ENCODE measurements around the gene PTCSC3.

Gene PTCSC3

DNA sequence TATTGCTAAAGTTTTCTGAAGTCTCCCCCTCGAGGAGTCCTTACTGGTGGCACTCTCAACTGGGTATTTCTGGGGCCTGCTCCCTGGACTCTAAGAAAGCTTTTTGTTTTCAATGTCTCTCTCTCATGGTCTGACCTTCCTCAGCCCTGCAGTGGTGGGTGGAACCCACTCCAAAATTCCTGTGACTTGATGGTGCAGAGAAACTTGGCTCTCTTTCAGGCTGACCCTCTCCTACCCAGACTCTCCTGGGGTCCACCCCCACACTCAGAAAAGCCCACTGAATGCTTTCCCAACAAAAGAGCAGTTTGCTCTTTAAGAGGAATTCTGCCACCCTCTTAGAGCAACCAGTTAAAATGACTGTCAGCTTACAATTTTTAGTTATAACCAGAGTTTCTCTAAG, 967 bp upstream of the PTCSC3 start:
- no peak for TF ChIP-seq CTCF (IDR thresholded peaks at IDR 0.05; ENCODE audit: low read depth, low read length)
- no peak for DNase-seq (ENCODE audit: extremely low read depth, low read depth)

- TF ChIP-seq CTCF (IDR thresholded peaks at IDR 0.05; ENCODE audit: low read depth, low read length): no peak
- DNase-seq (ENCODE audit: extremely low read depth, low read depth): no peak
Measured at GRCh38 chr14:36174767-36175424, 1.6 kb downstream of the PTCSC3 start.

GRCh38 chr14:36173161-36173560, 3.4 kb downstream of the PTCSC3 start:
- DNase-seq (ENCODE audit: extremely low read depth, low read depth): no peak
- TF ChIP-seq CTCF (IDR thresholded peaks at IDR 0.05; ENCODE audit: low read depth, low read length): no peak

GRCh38 chr14:36171607-36172006, 4.9 kb downstream of the PTCSC3 start:
- no peak for TF ChIP-seq CTCF (IDR thresholded peaks at IDR 0.05; ENCODE audit: low read depth, low read length)
- no peak for DNase-seq (ENCODE audit: extremely low read depth, low read depth)

GRCh38 chr14:36167431-36167830, 9.1 kb downstream of the PTCSC3 start:
- DNase-seq (ENCODE audit: extremely low read depth, low read depth): no peak

DNA sequence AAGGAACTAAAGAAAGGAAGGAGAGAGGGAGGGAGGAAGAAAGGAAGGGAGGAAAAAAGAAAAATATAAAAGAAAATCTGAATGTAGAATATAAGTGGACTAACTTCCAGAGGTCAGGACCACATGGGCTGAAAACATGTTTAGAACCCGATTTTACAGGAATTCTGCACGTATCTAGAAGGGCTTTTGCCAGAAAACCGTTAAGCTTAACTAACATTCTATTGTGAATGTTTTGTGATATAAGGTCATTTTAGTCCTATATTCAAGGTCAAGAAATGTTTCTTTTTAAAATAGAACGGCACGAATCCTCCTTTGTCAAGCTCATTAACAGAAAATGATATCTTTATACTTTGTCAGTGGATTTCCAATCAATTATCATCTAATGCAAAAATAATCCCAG, 13.1 kb downstream of the PTCSC3 start:
- no peak for TF ChIP-seq CTCF (IDR thresholded peaks at IDR 0.05; ENCODE audit: low read depth, low read length)
- DNase-seq (ENCODE audit: extremely low read depth, low read depth): no peak

More at GRCh38 chr14:36167431-36167830, 9.1 kb downstream of the PTCSC3 start:
- no peak for TF ChIP-seq CTCF (IDR thresholded peaks at IDR 0.05; ENCODE audit: low read depth, low read length)

- DNase-seq (ENCODE audit: extremely low read depth, low read depth): no peak
- no peak for TF ChIP-seq CTCF (IDR thresholded peaks at IDR 0.05; ENCODE audit: low read depth, low read length)
Measured at GRCh38 chr14:36162267-36162666, 14.3 kb downstream of the PTCSC3 start.

Data from AG09319 (cell line).